ENCODE data around the gene CDH22. TPM values are rescaled to one million over a fixed set of nuclear protein-coding genes. Genes with fewer than 3 reads are reported as not detected.

Gene CDH22
- total and polyA plus RNA-seq, 10 donors = not detected

DNA sequence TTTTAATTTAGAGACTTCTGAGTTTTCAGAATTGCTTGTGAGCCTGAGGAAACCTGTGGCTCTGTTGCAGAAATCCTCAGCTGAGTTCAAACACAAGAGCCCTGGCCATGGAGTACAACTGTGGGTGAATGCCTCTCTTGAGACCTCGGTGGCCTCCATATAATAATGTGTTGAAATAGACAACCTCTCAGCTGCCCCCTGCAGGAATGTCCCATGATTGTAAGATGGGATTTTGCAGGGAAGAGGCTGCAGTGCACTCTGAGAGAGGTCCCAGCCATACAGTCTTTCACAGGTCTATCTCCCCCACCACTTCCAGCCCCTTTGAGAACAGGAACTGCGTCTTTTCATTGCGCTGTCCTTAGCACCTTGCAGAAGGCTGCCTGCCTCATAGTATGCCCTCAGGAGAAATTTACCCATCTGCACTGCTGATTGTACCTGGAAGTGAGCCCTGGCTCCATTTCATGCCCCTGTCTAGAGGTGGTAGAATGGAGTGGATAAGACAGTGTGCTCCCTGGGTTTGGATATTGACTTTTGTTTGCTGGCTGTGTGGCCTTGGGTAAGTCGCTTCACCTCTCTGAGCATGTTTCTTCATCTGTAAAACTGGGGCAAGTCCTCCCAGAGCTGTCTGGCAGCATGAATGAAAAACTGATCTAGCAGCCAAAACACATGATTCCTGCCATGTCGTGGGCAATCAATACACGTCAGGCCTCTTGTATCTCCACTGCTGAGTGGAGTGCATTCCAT lies 16.8 kb upstream of the CDH22 start:
- TF ChIP-seq POLR2A (IDR thresholded peaks at IDR 0.05) = no peak
- TF ChIP-seq POLR2AphosphoS5 (IDR thresholded peaks at IDR 0.05) = no peak
- TF ChIP-seq, protein P1, sequence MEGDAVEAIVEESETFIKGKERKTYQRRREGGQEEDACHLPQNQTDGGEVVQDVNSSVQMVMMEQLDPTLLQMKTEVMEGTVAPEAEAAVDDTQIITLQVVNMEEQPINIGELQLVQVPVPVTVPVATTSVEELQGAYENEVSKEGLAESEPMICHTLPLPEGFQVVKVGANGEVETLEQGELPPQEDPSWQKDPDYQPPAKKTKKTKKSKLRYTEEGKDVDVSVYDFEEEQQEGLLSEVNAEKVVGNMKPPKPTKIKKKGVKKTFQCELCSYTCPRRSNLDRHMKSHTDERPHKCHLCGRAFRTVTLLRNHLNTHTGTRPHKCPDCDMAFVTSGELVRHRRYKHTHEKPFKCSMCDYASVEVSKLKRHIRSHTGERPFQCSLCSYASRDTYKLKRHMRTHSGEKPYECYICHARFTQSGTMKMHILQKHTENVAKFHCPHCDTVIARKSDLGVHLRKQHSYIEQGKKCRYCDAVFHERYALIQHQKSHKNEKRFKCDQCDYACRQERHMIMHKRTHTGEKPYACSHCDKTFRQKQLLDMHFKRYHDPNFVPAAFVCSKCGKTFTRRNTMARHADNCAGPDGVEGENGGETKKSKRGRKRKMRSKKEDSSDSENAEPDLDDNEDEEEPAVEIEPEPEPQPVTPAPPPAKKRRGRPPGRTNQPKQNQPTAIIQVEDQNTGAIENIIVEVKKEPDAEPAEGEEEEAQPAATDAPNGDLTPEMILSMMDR (IDR thresholded peaks at IDR 0.05 in 8 of 11, conservative IDR thresholded peaks at IDR 0.05 in 3 of 11) = peak in 4 of 11 experiments; percentile 11 to 29 (median 26)
- H3K27ac ChIP-seq = no peak overlapping the region
- intact Hi-C loops (cut with DNase I; ENCODE audit: low total_unique reads) = no loop called here
- H3K36me3 ChIP-seq = no peaks in the 10 kb centered on the region
- H3K4me1 ChIP-seq = no peaks in the 10 kb centered on the region
- H3K9me3 ChIP-seq = no peaks in the 10 kb centered on the region
- H3K27me3 ChIP-seq (replicated peaks in 1 of 7) = peaks cover 0 to 83% (median 13%) of the 10 kb centered on the region in 7 donors
- WGBS, 5 donors = 61 to 63% (median 62%) methylated on average over 6 of the region's 6 CpGs
- H3K4me3 ChIP-seq = no peak overlapping the region
- DNase-seq = no peak

DNA sequence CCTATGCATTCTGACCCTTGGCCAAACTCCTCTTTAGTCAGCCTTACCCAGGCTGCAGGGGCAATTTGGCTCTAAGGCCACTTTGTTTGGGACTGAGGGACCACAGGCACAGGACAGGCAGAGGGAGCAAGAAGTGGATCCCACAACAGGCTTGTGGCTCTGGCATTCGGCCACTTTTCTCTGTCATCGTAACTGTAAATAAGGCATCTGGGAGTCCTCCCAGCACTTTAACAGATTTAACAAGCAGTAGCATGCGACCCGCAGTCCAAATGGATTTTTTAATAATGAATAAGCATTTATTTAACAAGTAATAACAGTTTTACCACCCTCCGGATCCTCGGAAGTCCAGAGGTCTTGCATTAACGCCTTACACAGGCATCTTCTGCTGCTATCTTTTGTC lies 16.1 kb upstream of the CDH22 start:
- H3K9me3 ChIP-seq = no peaks in the 10 kb centered on the region
- H3K4me3 ChIP-seq = no peak overlapping the region
- H3K4me1 ChIP-seq = no peaks in the 10 kb centered on the region
- peaks cover 0 to 83% (median 10%) of the 10 kb centered on the region in 7 donors for H3K27me3 ChIP-seq (replicated peaks in 1 of 7)
- DNase-seq = no peak
- no peak overlapping the region for H3K27ac ChIP-seq
- intact Hi-C loops (cut with DNase I; ENCODE audit: low total_unique reads) = no loop called here
- WGBS, 5 donors = 72 to 83% (median 79%) methylated on average over 7 of the region's 7 CpGs
- no peaks in the 10 kb centered on the region for H3K36me3 ChIP-seq
- TF ChIP-seq POLR2AphosphoS5 (IDR thresholded peaks at IDR 0.05) (no peak), POLR2A (IDR thresholded peaks at IDR 0.05) (no peak)
- TF ChIP-seq, protein P1 (IDR thresholded peaks at IDR 0.05 in 8 of 11, conservative IDR thresholded peaks at IDR 0.05 in 3 of 11) = no peak

DNA sequence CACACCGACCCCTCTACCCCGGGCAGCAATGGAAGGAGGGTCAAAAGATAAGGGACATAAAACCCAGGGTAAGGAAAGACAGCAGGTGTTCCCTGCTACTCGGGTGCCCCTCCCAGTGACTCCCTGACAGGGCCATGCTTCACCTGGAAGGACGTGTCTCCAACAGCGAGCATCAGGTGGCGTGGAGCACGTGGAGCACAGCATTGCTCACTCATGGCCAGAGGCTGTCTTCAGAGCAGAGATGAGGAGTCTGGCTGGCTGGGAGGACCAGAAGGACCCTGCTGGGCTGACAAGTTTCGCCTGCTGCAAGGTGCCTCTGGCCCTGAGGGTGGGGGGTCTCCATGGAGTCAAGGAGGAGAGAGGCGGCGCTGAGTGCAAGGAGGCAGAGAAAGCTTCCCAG lies 15.3 kb upstream of the CDH22 start:
- Histone ChIP-seq H3K27ac (no peak overlapping the region), H3K36me3 (no peaks in the 10 kb centered on the region), H3K9me3 (no peaks in the 10 kb centered on the region), H3K4me1 (no peaks in the 10 kb centered on the region), H3K27me3 (replicated peaks in 1 of 7) (peaks cover 0 to 83% (median 8%) of the 10 kb centered on the region in 7 donors), H3K4me3 (no peak overlapping the region)
- 67 to 77% (median 68%) methylated on average over 9 to 10 of the region's 10 CpGs for WGBS, 5 donors
- intact Hi-C loops (cut with DNase I; ENCODE audit: low total_unique reads) = no loop called here
- TF ChIP-seq POLR2AphosphoS5 (IDR thresholded peaks at IDR 0.05) (no peak), POLR2A (IDR thresholded peaks at IDR 0.05) (no peak)
- TF ChIP-seq, protein P1 (IDR thresholded peaks at IDR 0.05 in 8 of 11, conservative IDR thresholded peaks at IDR 0.05 in 3 of 11) = no peak
- no peak for DNase-seq

DNA sequence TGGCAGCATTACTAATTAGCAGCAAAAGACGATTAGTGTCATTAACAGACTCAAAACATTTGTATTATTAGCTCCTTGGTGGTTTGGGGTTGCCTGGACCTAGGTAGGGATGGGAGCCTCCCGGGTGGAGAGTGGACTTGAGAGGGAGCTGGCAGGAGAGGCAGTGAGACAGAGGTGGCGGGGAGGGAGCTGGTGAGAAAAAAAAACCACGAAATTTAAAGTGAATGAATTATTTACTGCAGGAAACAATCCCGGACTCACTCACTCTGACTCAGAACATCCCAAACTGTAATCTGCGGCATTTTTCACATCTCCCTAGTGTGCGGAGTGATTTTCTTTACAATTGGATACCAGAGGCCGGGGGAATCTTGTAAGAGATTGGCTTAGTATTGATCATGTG lies 14.3 kb upstream of the CDH22 start:
- no peak overlapping the region for H3K27ac ChIP-seq
- H3K4me1 ChIP-seq = no peaks in the 10 kb centered on the region
- no peaks in the 10 kb centered on the region for H3K36me3 ChIP-seq
- intact Hi-C loops (cut with DNase I; ENCODE audit: low total_unique reads) = no loop called here
- 59 to 68% (median 61%) methylated on average over 8 of the region's 8 CpGs for WGBS, 5 donors
- H3K27me3 ChIP-seq (replicated peaks in 1 of 7) = peaks cover 0 to 85% (median 7%) of the 10 kb centered on the region in 7 donors
- TF ChIP-seq POLR2A (IDR thresholded peaks at IDR 0.05) = no peak
- TF ChIP-seq, protein P1 (IDR thresholded peaks at IDR 0.05 in 8 of 11, conservative IDR thresholded peaks at IDR 0.05 in 3 of 11) = no peak
- TF ChIP-seq POLR2AphosphoS5 (IDR thresholded peaks at IDR 0.05) = no peak
- no peak for DNase-seq
- H3K9me3 ChIP-seq = no peaks in the 10 kb centered on the region
- no peak overlapping the region for H3K4me3 ChIP-seq

Data from spleen (tissue), 11 donors.